NCI-H1417 treated with DMSO at 0.1 percent for 48 hours (cell line): ENCODE measurements around the gene PARD3B.
"Not testable (repeated sequence)": the region's sequence is repeated elsewhere in the genome, so short reads cannot be mapped to it uniquely, and the experiment has no call there.

Experiments
- DNase-seq: peaks from one replicate; lab custom pipeline; 2025; lab: John Stamatoyannopoulos, UW

Gene PARD3B

GRCh38 chr2:204539019-204539385 lies 6.3 kb upstream of the PARD3B start:
- DNase-seq = no peak

- DNase-seq = no peak
Observed at GRCh38 chr2:204541637-204542036, 3.6 kb upstream of the PARD3B start.

GRCh38 chr2:204542982-204543608 lies 2.2 kb upstream of the PARD3B start:
- no peak for DNase-seq

- DNase-seq = no peak
Observed at GRCh38 chr2:204545861-204546735, 823 bp downstream of the PARD3B start.

- no peak for DNase-seq
Observed at GRCh38 chr2:204550751-204551511, 5.7 kb downstream of the PARD3B start.

GRCh38 chr2:204551512-204551863 lies 6.2 kb downstream of the PARD3B start:
- no peak for DNase-seq

- no peak for DNase-seq
Observed at GRCh38 chr2:204557604-204558003, 12.3 kb downstream of the PARD3B start.

- not testable (repeated sequence) for DNase-seq
Observed at GRCh38 chr2:204559358-204559757, 14.1 kb downstream of the PARD3B start.

GRCh38 chr2:204560902-204561301 lies 15.6 kb downstream of the PARD3B start:
- DNase-seq = no peak

GRCh38 chr2:204561771-204562170 lies 16.5 kb downstream of the PARD3B start:
- no peak for DNase-seq

- DNase-seq = no peak
Observed at GRCh38 chr2:204566439-204566838, 21.2 kb downstream of the PARD3B start.

GRCh38 chr2:204570421-204570820 lies 25.1 kb downstream of the PARD3B start:
- DNase-seq = no peak

- DNase-seq = no peak
Observed at GRCh38 chr2:204571041-204571440, 25.8 kb downstream of the PARD3B start.

- no peak for DNase-seq
Observed at GRCh38 chr2:204571911-204572310, 26.6 kb downstream of the PARD3B start.

GRCh38 chr2:204573221-204573620 lies 27.9 kb downstream of the PARD3B start:
- DNase-seq = no peak

- no peak for DNase-seq
Observed at GRCh38 chr2:204574486-204574885, 29.2 kb downstream of the PARD3B start.

- DNase-seq = no peak
Observed at GRCh38 chr2:204575463-204575862, 30.2 kb downstream of the PARD3B start.

GRCh38 chr2:204576362-204576979 lies 31.2 kb downstream of the PARD3B start:
- no peak for DNase-seq

- no peak for DNase-seq
Observed at GRCh38 chr2:204578928-204579598, 33.8 kb downstream of the PARD3B start.

GRCh38 chr2:204581946-204582345 lies 36.7 kb downstream of the PARD3B start:
- DNase-seq = no peak

- DNase-seq = no peak
Observed at GRCh38 chr2:204583773-204584172, 38.5 kb downstream of the PARD3B start.

GRCh38 chr2:204585930-204586329 lies 40.7 kb downstream of the PARD3B start:
- DNase-seq = no peak
